ENCODE data around the gene TRMU. TPM values are rescaled to one million over a fixed set of nuclear protein-coding genes. Genes with fewer than 3 reads are reported as not detected.

Gene TRMU
- total and polyA plus RNA-seq, 2 of the 8 experiments (the other 6 are each of a cell fraction or from before 2014, with no cell fraction given) = 43.4 to 70.6 TPM

- H4K91ac ChIP-seq (replicated peaks; ENCODE audit: insufficient read length, low read length) = no peak overlapping the region
- no peak overlapping the region for H4K5ac ChIP-seq (ENCODE audit: insufficient read length, low read depth, low read length)
- H4K8ac ChIP-seq (ENCODE audit: extremely low read depth, insufficient read depth, low read length) = no peak overlapping the region; the same call in 1 of the 2 replicates
- no peaks in the 10 kb centered on the region for H3K36me3 ChIP-seq (ENCODE audit: control insufficient read depth in 2 of 4, insufficient read depth in 4 of 4, low read length in 3 of 4)
- FAIRE-seq = no peak
- H2BK20ac ChIP-seq (ENCODE audit: low read length) = no peak overlapping the region
- no peaks in the 10 kb centered on the region for H3K9me3 ChIP-seq (ENCODE audit: insufficient read depth in 2 of 2, low read depth in 1 of 2, low read length in 1 of 2)
- H3K27ac ChIP-seq (ENCODE audit: low read depth, low read length) = no peak overlapping the region
- H3K23me2 ChIP-seq (ENCODE audit: low read depth, low read length) = no peaks in the 10 kb centered on the region
- H3K4me2 ChIP-seq (ENCODE audit: insufficient read depth in 1 of 2, low read depth in 2 of 2, low read length in 2 of 2) = no peak overlapping the region
- CTCF ChIA-PET (ENCODE audit: partially characterized antibody) = interaction anchor here (0.7 to 2.6 kb wide), 4 partner anchors 10 to 133 kb away, joined by 3 to 6 read pairs (median 3); no protein-coding TSS in a partner anchor
- H3K4me1 ChIP-seq (replicated peaks in 1 of 4; ENCODE audit: control insufficient read depth in 3 of 4, insufficient read depth in 4 of 4, low read length in 3 of 4) = peaks cover 0 to 7% (median 4%) of the 10 kb centered on the region in 4 experiments; a peak in 4 of 7 replicates
- H2BK5ac ChIP-seq (ENCODE audit: low read depth, low read length) = peak overlapping the region; percentile 52; the same call in 1 of the 2 replicates
- H3K79me1 ChIP-seq (ENCODE audit: low read depth, low read length) = no peaks in the 10 kb centered on the region
- POLR2A ChIA-PET (ENCODE audit: partially characterized antibody) = no interaction called here
- peaks cover 0 to 2% of the 10 kb centered on the region in 2 experiments for H4K20me1 ChIP-seq (replicated peaks in 1 of 2; ENCODE audit: control insufficient read depth in 1 of 2, insufficient read depth in 2 of 2, low read length in 2 of 2)
- no peaks in the 10 kb centered on the region for H3K27me3 ChIP-seq (replicated peaks in 1 of 4; ENCODE audit: control insufficient read depth in 3 of 4, extremely low read depth in 1 of 4, insufficient read depth in 3 of 4, low read length in 3 of 4)
- WGBS, 2 experiments (ENCODE audit: extremely low coverage in 1 of 2, insufficient coverage in 1 of 2, insufficient read length in 1 of 2, insufficient replicate concordance in 2 of 2, low coverage in 1 of 2, low lambda C conversion rate in 2 of 2, missing lambda C conversion rate in 1 of 2) = 81% methylated on average over 6 of the region's 8 CpGs; no CpG with 5 or more reads in 1 of the 2 experiments
- H2BK120ac ChIP-seq (replicated peaks; ENCODE audit: low read depth, low read length) = no peak overlapping the region
- H3K18ac ChIP-seq (ENCODE audit: extremely low read depth, low read length) = no peak overlapping the region
- no peak overlapping the region for H2BK12ac ChIP-seq (ENCODE audit: low read depth, low read length)
- H3K23ac ChIP-seq (ENCODE audit: insufficient read length) = no peak overlapping the region
- no peaks in the 10 kb centered on the region for H3K79me2 ChIP-seq (ENCODE audit: control insufficient read depth in 1 of 2, insufficient read depth in 2 of 2, low read length in 2 of 2)
- H3K4me3 ChIP-seq (ENCODE audit: extremely low read depth in 1 of 4, insufficient read depth in 2 of 4, low read depth in 3 of 4, low read length in 4 of 4) = no peak overlapping the region
- H2AK5ac ChIP-seq (ENCODE audit: low read depth, low read length) = no peak overlapping the region
- no peak for DNase-seq (ENCODE audit: low read depth in 1 of 2, low spot score in 2 of 2)
- no peak overlapping the region for H3K14ac ChIP-seq (ENCODE audit: insufficient read length)
- peak overlapping the region in 1 of 4 experiments; percentile 13; a peak in 1 of 7 replicates for H3K9ac ChIP-seq (replicated peaks in 1 of 4; ENCODE audit: extremely low read depth in 1 of 4, low read depth in 3 of 4, low read length in 3 of 4)
- H3K4ac ChIP-seq (replicated peaks; ENCODE audit: insufficient read length, low read depth, low read length) = no peak overlapping the region
- H2AFZ ChIP-seq (ENCODE audit: low read length) = no peak overlapping the region
- H3K56ac ChIP-seq (replicated peaks; ENCODE audit: insufficient read length, low read depth, low read length) = no peak overlapping the region
- no peak overlapping the region for H2BK15ac ChIP-seq (ENCODE audit: low read length)
- TF ChIP-seq ATF2 (IDR thresholded peaks at IDR 0.05; ENCODE audit: low read length) = no peak
- no peak for TF ChIP-seq CHD2 (IDR thresholded peaks at IDR 0.05; ENCODE audit: low read length)
- TF ChIP-seq KDM4A (IDR thresholded peaks at IDR 0.05; ENCODE audit: low read depth, low read length, severe bottlenecking) = no peak
- TF ChIP-seq HDAC6 (IDR thresholded peaks at IDR 0.05; ENCODE audit: low read depth, low read length) = no peak
- TF ChIP-seq CHD1 (IDR thresholded peaks at IDR 0.05; ENCODE audit: low read depth, low read length) = no peak
- no peak for TF ChIP-seq TEAD4 (IDR thresholded peaks at IDR 0.05; ENCODE audit: low read depth, low read length)
- no peak for TF ChIP-seq YY1 (IDR thresholded peaks at IDR 0.05; ENCODE audit: low read depth, low read length)
- TF ChIP-seq TAF7 (optimal IDR thresholded peaks at IDR 0.05; ENCODE audit: borderline replicate concordance, low read depth, low read length) = no peak
- TF ChIP-seq CREB1 (IDR thresholded peaks at IDR 0.05) = no peak
- no peak for TF ChIP-seq MAFK (IDR thresholded peaks at IDR 0.05; ENCODE audit: low read depth, low read length)
- no peak for TF ChIP-seq NRF1 (IDR thresholded peaks at IDR 0.05; ENCODE audit: low read depth, low read length)
- TF ChIP-seq SRF (IDR thresholded peaks at IDR 0.05; ENCODE audit: low read depth, low read length) = no peak
- TF ChIP-seq RFX5 (IDR thresholded peaks at IDR 0.05; ENCODE audit: borderline replicate concordance, low read depth, low read length) = no peak
Measured at GRCh38 chr22:46406349-46406748, 70.8 kb downstream of the TRMU start.
